Stimulated activated CD8-positive, alpha-beta memory T cell treated with anti-CD3 and anti-CD28 coated beads, Interleukin-12 subunit alpha, Interleukin-12 subunit beta, amount 100 ng/mL, for 1 hour (primary cell): ENCODE measurements around the gene KRT85.
A peak's percentile ranks its signal among the peaks of the same experiment; 100 is the strongest.

Source experiments
- DNase-seq: peaks from one replicate; pipeline ENCODE4 v3.0.0-alpha.2; 2020; ENCODE audit warnings: low read depth

Gene KRT85

DNA sequence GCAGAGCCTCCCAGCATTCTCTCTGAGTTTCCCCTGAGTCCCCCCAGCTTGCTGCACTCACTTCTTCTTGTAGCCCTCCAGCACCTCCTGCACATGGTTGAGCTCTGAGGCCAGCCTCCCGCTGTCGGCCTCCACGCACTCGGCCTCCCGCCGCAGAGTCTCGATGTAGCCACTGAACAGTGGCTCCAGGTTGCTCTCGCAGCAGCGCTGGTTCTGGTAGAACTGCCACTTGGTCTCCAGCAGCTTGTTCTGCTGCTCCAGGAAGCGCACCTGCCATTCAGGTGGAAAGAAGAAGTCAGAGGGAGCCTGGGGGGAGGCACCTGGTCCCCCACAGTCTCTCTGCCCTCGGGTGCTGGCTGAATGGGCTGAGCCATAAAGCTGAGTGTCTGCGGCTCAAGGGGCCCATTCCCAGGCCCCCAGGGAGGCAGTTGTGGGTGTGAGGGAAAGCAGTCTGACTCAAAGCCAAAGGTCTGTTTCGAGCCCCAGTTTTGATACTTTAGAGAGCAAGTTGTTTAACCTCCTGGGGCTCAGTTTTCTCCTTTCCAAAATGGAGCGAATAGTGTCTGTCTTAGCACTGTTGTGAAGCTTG, 2.3 kb downstream of the KRT85 start:
- no peak for DNase-seq

DNA sequence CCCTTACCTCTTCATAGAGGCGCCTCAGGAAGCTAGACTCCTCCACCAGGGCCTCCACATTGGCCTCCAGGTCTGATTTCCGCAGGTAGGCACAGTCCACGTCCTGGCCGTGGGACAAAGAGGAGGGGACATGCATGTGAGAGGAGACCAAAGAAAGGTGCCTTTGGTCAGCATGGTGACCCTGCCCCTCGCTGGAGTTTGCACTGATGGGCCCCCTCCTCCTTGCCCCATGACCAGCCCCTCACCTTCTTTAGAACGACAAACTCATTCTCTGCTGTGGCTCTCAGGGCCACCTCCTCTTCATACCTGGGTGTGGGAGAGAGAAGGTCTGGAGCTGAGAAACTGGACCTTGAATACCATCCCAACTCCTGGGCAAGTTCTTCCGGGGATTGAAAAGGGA, 3.2 kb downstream of the KRT85 start:
- no peak for DNase-seq

DNA sequence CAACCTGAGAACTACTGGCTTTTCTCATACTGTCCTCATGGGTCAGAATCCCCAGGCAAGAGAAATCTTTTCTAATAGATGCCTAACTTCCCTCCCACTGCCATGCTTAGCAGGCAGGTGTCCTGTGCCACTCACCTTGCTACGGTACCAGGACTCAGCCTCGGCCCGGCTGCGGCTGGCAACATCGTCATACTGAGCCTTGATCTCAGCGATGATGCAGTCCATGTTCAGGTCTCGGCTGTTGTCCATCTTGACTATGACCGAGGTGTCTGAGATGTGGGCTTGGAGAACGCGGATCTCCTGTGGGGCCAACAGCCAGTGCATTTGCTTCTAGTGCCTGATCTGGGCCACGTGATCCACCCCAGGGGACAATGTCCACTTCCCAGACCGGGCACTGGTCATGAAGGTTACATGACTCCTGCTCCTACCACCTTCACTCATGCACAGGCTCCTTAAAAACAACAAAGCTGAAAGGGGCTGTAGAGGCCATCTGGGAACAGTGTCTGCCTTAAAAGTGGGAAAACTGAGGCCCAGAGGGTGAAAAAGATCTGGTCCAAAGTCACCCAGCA, 4.1 kb downstream of the KRT85 start:
- no peak for DNase-seq

DNA sequence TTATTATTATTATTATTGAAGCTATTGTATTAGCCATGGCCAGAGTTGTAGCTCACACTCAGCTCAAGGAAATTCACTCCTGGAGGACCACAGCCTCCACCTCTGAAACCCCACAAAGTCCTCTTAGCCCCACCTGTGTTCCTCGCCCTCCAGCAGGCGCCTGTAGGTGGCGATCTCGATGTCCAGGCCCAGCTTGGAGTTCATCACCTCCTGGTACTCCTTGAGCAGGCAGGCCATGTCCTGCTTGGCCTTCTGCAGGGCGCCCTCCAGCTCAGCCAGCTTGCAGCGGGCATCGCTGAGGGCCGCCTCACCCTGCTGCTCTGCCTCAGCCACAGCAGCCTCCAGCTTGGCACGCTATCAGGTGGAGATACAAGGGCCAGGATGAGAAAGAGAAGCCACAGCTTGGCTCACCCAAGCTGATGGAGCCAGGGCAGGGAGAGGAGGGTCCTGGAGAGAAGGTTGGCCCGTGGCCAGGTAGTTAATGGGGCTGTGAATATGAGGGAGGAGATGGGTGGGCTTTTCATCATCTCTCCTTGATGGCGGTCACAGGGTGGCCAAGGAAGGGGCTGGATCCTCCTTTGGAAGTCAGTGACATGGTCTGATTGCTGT, 5.1 kb downstream of the KRT85 start:
- DNase-seq, result no peak

DNA sequence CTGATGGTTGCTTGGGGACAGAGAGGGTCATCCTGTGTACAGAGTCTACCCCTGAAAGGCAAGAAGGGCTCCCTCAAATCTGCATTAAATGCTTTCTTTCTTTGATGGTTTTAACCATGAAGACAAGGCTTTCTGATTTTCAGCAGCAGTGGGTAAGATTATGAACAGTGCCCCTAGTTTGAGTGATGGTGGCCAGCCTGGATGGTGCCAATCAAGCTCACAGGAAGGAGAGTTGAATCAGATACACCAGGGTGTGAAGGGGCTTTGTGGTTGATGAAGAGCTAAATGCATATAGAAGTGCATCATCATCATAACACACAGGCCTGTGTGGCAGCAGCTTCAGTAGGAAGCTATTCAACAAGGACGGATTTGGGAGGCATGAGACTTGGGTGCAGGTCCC, 5.7 kb downstream of the KRT85 start:
- DNase-seq, result no peak

DNA sequence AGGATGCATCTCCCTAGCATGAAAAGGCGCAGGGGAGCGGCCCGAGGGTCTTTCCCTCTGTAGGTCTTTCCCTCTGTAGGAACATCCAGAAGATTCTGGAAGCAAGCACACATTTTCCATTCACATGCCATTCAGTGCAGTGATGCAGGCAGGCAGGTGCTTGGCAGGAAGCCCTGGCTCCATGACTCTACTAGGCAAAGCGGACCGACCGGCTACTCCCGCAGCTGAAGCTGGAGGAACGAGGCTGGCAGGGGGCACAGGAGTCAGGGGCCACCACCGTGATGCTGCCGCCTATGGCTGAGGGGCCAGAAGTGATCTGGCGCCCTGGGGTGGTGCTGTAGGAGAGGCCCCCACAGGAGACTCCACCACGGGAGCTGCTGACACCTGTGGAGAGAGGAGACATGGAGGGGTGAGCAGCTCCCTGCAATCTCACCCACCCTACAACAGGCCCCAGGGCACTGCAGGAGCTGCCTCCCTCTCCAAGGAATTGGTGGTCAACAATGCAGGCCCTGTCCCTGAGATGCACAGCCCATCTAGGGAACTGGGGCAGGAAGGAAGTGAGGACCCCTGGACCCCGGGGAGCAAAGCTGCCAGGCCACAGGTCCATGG, 6.5 kb downstream of the KRT85 start:
- no peak for DNase-seq

DNA sequence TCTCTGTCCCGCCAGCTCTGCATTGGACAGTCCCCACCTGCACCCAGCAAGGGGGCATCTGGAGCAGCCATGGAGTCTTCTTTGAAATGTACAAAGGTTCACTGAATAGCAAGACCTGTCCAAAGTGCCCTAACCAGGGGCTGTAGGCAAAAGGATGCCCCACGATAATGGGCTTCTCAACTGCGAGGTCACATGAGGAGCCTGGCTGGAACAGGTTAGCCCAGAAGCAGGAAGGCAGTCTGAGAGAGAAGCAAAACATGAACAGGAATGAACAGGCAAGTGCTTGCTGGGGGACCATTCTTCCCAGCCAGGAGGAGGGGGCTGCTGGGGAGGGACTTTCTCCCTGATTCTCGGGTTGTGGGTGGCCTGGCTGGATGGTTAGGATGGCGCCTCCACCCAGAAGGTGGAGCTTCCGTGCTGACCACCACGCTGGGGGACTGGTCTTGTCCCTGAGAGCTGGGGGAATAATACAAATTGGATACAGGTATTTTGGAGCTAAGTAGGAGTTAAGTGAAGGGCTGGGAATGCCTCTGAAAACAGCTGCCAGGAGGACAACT, 7.1 kb downstream of the KRT85 start:
- DNase-seq, result no peak

DNA sequence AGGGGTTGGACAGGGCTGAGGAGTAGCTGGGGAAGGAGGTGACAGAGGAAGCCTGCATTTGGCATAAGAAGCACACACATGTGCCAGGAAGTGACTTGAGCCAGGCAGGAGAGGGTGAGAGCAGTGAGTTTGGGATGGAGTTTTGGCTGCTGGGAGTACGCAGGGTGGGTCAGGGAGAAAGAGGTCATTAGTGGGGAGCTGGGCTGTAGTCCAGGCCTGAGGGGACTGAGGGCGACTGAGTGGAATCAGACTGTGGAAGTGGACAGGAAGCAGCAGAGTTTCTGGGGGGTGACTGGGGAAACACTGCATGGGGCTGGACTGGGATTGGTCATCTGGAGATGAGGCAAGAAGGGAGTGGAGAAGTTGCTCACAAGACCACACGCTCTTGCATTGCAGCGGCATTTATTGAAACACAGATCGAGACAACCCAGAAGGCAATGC, 7.6 kb downstream of the KRT85 start:
- DNase-seq, result no peak

DNA sequence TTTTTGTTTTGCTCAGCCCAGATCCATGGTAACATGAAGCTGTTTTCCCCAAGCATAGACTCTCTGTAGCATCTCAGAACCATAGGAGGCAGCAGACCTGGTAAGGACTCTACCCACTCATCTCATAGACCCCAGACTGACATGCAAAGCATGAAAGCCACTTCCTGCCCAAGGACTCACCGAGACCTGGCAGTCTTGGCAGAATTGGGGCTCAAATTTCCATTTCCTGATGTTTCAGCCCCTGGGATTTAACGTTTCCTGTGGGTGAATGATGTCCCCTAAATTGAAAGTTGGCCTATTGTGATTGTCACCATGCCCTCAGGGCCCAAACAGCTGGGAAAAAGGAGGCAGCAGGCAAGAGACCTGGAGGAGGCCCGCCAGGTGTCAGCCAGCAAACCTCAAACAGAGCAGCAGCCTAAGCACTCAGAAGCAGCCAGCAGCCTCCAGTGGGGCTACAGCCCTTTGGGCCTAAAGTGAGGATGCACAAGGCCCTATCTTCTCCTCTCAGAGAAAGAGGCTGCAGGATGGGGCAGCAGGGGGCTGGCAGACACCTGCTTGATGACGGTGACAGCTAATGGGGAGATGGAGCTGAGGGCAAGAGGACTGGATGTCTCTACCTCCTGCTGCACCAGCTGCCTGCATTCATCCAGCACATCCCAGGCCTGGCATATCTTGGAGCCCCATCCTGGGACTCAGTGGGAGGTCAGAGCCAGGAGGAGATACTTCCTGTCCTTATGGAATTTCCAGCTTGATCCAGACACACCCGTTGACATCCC, 8.5 kb downstream of the KRT85 start:
- DNase-seq, result peak; percentile 2

DNA sequence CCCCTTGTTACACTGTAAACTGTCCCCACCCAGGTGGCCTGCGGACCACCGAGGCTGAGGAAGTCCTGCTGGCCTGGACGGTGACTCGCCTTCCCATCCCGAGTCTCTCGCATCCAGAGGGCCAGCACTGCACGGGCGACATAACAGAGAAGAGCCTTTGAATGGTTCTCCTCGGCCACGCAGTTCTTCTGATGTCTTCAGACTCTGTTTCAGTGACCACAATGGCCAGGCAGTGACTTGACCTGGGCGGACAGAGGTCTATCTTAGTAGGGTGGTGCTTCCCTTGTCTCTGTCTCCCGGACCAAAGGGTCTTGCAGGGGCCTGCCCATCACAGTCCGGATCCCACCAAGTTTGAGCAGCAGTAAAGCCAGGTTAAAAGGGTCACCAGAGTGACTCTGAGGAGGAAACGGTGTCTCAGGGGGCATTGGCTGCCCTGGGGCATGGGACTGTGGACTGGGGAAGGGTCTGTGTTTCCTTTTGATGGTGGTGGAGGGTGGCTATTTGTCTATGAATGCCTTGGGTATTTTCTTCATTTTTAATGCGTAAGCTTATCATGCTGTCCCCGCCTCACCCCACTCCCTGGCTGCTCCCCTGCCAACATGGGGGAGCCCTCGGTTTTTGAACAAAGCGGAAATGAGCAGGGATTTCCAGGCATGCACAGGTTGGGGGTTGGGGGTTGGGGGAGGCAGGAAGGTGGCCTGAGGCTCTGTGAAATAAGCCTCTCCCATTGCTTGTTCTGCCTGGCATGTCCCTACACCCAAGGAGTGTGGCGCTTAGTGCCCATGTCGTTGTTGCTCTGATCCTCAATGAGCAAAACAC, 10.3 kb downstream of the KRT85 start:
- no peak for DNase-seq

DNA sequence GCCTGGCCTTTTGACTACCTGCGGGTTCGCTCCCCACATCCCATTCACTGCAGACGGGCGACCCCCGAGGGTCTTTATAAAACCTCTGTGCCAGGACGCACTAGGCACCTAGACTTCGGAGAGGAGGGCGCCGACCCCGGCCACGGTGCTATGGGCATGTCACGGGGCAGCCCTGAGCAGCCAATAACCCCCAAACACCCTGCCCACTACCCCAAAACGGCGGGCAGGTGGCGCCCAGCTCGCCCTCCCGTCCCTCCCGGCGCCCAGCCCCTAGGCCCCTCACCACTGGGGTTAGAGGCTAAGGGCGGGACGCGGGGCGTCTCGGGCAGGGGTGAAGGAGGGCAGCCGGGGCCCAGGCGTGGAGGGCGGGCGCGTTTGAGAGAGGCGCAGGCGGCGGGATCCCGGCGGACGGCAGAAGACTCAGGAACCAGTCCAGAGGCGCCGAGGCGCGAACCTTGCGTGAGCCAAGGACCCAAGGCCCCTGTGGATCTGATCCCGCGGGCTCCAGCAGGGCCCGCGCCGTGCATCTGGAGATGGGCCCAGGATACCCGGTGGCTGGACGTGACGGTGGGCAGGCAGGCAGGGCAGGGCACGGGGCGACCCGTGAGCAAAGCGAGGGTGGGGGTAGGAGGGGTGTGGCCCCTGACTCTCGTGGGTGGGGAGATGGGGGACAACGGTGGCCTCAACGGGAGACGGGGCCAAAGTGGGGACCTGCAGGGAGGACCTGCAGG, 11.1 kb downstream of the KRT85 start:
- no peak for DNase-seq

DNA sequence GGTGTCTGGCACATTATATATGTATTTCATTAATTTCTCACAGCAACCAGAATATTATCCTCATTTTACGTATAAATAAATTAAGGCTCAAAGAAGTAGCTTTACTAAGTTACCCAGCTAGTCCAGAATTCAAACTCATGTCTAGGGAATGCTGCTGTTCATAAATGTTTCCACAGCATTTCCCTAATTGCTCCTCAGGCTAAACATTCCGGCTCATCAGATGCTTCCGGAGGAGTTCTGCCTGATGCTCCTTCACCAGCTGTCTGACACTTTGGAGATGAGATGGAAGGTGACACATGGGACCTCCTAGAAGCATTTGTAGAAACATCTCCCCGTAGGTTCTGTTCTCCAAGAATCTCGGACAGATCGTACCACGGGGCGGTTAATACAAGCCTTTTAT, 12.1 kb downstream of the KRT85 start:
- no peak for DNase-seq

DNA sequence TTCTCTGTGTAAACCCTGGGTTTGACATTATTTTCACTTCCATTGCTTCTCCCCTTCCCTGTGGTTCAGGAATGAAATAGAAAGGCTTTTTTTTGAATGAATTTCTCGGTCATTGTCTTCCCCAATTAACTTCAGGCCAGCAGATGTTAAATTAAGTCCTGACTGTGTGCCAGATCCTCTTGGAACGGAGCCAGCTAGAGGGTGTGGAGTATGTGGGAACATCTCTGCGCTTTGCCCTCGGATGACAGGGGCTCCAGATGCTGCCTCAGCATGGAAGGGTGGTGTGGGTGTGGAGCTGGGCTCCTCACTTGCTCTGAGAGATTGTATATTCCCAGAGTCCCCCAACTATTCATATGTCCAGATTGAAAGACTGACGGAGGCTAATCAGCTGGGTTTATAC, 13.1 kb downstream of the KRT85 start:
- no peak for DNase-seq

DNA sequence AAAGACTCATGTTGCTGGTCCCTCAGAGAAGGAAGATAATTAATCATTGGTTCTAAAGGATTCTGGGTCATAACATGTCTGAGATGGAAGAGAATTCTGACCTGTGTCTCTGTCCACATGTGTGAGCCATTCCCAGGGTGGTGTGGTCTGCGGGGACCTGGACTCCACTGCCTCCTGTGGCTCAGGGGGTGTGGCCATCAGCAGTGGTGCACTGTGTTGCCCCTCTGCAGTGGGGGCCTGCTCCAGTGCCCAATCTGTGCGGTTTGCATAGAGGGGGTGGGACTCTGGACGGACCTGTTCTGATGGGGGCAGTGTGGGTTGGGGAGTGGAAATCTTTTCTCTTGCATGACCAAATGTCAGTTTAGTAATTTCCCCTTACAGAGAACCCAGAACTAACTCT, 13.5 kb downstream of the KRT85 start:
- no peak for DNase-seq

DNA sequence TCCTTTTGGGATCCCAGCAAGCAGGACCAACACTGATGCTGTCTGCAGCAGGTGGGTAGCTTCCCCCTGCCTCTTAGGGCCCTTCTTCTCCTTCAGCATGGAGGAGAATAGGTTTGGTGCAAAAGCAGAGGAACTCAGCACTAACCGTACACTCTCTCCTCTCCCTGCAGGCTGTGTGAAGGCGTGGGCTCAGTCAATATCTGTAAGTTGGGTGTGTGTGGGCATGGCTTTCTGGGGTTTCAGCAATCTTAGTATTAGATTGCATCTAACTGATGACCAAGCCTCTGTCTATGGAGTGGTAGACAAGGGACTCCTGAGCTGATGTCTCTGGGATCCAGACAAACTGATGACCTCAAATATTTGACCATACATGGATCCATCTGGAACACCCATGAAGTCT, 14.3 kb downstream of the KRT85 start:
- no peak for DNase-seq

DNA sequence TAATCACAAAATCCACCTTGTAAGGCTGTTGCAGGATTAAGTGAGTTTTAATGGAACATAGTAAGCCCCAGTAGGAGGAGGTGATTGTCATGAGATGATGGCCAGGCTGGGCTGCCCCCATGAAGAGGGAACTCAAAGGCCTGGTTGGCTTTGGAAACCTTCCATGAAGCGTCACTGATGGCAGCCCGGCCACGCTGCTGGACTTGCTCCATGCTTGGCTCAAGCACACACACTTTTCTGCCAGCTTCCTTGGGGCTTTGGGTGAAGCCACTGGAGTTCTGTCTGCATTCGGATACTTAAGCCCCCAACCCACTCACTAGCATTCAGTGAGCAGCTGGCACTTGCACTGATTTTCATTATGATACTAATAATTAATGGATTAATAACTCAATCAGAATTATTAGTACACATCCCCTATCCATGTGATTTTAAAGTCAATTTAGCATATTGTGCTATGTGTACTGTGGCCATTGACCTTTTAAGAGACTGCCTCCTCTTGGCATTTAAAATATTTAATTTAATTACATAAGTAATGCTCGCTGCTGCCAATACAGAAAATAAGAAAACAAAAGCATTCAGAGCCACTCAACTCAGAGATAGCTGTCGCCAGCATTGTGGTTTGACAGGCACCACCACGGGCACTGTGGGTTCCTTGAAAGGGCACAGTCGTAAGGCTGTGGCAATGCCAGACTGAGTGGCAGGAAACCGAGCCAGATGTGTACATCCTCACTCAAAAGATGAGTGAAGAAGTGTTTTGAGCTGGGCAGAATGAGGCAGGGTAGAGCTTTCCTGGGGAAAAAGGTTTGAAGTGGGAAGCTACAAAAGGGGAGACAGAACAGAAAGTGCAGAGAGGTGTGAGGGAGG, 15.9 kb downstream of the KRT85 start:
- peak; percentile 49 for DNase-seq

DNA sequence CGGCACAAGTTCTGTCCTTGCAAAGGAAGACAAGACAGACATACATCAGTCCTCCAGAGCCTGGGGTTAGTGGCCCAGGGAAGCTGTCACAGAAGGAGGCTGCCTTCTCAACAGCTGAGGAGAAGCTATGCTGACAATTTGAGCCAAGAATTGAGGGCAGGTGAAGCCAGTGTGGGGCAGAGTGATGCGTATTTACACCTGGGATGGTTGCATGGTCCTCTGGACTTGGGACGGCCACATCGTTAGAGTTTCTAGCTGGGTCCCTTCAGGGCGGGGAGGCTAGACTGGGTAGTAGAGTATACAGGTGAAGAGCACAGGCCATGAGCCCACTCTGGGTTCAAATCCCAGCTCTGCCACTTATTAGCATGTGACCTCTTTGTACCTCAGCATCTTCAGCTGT, 16.5 kb downstream of the KRT85 start:
- DNase-seq, result no peak

DNA sequence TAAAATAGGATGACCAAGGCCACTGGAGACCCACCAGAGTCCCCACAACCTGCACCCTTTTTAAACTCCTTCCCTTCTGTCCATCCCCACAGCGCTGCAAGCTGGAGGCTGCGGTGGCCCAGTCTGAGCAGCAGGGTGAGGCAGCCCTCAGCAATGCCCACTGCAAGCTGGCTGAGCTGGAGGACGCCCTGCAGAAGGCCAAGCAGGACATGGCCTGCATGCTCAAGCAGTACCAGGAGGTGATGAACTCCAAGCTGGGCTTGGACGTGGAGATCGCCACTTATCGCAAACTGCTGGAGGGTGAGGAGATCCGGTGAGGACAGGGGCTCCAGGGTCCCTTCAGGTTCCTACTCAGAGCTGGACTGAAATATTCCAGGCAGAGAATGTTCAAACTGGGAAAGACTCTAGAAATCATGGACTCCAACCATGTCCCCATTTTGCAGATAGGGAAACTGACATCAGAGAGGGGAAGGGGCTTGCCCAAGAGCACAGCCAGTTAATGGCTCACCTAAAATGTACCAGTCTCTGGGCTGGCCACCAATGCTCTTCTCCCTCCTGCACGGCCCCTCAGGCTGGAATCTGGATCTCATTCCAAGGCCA, 17.2 kb downstream of the KRT85 start:
- no peak for DNase-seq

DNA sequence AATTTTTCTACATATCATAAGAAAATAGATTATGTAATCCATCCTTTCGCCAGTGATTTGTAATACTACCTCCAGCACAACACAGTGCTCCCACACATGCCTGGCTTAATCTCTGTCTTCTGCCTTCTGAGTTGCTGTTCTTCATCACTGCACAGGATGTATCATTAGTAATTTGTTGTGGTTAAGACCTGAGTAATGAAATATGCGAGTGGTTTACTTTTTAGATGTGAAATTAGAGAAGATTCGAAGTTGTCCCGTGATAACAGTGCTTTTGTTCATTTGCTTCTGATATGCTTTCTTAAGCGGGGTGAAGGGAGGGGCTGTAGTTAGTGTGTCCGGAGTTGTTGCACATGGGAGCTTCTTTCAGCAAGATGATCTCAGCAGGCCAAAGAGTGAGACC, 18.1 kb downstream of the KRT85 start:
- no peak for DNase-seq
